HG02610 (cell line): ENCODE results near the gene XCL1.

Experiments
- ATAC-seq: cut with Tn5 transposase; IDR thresholded peaks from one replicate; pipeline ENCODE4 v1.9.1; 2021; ENCODE audit warnings: mild to moderate bottlenecking, moderate library complexity; ENCODE audit not compliant: unreplicated experiment

XCL1 gene

GRCh38 chr1:168603501-168604110 is 27.2 kb downstream of the XCL1 start:
- peak; percentile 79 for ATAC-seq

GRCh38 chr1:168605443-168605842 is 29.0 kb downstream of the XCL1 start:
- ATAC-seq = no peak

GRCh38 chr1:168606096-168606495 is 29.7 kb downstream of the XCL1 start:
- no peak for ATAC-seq

GRCh38 chr1:168607872-168608428 is 31.5 kb downstream of the XCL1 start:
- no peak for ATAC-seq

- ATAC-seq = no peak
Measured at GRCh38 chr1:168608796-168609715, 32.7 kb downstream of the XCL1 start.

GRCh38 chr1:168609741-168610510 is 33.5 kb downstream of the XCL1 start:
- ATAC-seq = no peak

- no peak for ATAC-seq
Measured at GRCh38 chr1:168613038-168613451, 36.6 kb downstream of the XCL1 start.

- no peak for ATAC-seq
Measured at GRCh38 chr1:168613691-168614231, 37.4 kb downstream of the XCL1 start.

GRCh38 chr1:168614235-168614634 is 37.8 kb downstream of the XCL1 start:
- ATAC-seq = no peak

- ATAC-seq = no peak
Measured at GRCh38 chr1:168615965-168616364, 39.6 kb downstream of the XCL1 start.

- no peak for ATAC-seq
Measured at GRCh38 chr1:168617974-168618750, 41.8 kb downstream of the XCL1 start.

GRCh38 chr1:168618886-168619285 is 42.5 kb downstream of the XCL1 start:
- ATAC-seq = no peak

- ATAC-seq = no peak
Measured at GRCh38 chr1:168621356-168621755, 45.0 kb downstream of the XCL1 start.

GRCh38 chr1:168623003-168623828 is 46.8 kb downstream of the XCL1 start:
- ATAC-seq = no peak

GRCh38 chr1:168623831-168624230 is 47.4 kb downstream of the XCL1 start:
- ATAC-seq = no peak

- no peak for ATAC-seq
Measured at GRCh38 chr1:168626326-168626725, 49.9 kb downstream of the XCL1 start.

GRCh38 chr1:168627370-168627769 is 51.0 kb downstream of the XCL1 start:
- no peak for ATAC-seq

GRCh38 chr1:168628807-168629206 is 52.4 kb downstream of the XCL1 start:
- ATAC-seq = no peak

- ATAC-seq = no peak
Measured at GRCh38 chr1:168629466-168629865, 53.1 kb downstream of the XCL1 start.
